ENCODE data around the gene CELF4.

Gene CELF4

GRCh38 chr18:37565101-37565976, at the start of gene CELF4:
Gene CELF4 (minus strand): TSS chr18:37565798.
- FAIRE-seq (no peak), DNase-seq (ENCODE audit: low spot score) (no peak)

GRCh38 chr18:37613253-37613565, 47.6 kb upstream of the CELF4 start:
- DNase-seq (ENCODE audit: low spot score): no peak
- FAIRE-seq: no peak

DNA sequence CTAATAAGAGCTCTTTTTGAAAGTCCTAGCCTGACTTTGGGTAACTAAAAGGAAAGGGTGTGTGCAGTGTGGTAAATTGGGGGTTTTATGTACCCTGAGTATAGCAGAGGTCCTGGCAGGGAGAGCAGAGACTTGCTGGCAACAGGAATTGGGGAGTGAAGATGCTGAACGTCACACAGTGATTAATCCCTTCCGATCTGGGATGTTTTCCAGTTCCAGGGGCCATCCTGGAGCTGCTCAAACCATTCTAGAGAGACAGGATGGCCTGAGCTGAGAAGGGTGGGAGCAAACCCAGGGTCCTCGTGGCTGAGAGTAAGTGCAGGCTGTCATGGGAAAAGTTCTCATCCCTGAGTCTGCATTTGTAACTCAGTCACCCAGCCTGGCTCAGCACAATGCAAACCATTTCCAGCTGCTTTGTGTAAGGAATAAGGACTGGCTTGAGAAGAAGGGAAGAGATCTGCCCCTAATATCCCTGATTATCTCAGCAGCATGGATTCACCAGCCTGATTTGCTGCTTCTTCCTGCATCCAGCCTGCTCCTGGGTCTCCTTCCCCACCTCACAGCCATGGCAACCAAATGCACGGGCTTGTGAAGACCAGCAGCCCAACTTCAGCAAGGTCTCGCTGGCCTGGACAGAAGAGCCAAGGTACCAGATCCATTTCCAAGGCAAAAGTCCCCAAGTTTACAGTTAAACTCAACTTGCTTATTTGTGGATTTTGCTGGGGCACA, 47.1 kb upstream of the CELF4 start:
- no peak for FAIRE-seq
- DNase-seq (ENCODE audit: low spot score): no peak

GRCh38 chr18:37611614-37612279, 46.1 kb upstream of the CELF4 start:
- DNase-seq (ENCODE audit: low spot score) (no peak), FAIRE-seq (no peak)

DNA sequence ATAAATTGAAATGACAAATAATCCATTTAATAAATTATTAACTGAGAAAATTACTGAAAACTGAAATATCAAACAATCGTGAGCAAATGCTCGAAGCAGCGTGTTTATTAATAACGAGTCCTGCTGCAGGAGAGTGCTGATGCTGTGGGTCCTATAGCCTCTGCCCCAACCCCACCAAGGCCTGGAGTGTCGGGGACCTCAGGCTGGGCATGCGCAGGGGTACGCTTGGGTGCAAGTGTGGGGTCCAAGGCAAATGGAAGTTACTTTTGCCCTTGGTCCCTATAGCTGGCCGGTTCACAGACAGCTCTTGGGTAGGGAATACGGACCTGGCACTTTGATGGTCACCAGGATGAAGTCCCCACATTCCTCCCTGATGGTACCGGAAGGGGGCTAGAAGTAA, 43.3 kb upstream of the CELF4 start:
- FAIRE-seq (no peak), DNase-seq (ENCODE audit: low spot score) (no peak)

- DNase-seq (ENCODE audit: low spot score) (no peak), FAIRE-seq (no peak)
These were observed 41.7 kb upstream of the CELF4 start for GRCh38 chr18:37607281-37607680.

- FAIRE-seq (no peak), DNase-seq (ENCODE audit: low spot score) (no peak)
These were observed 38.4 kb upstream of the CELF4 start for GRCh38 chr18:37604032-37604431.

DNA sequence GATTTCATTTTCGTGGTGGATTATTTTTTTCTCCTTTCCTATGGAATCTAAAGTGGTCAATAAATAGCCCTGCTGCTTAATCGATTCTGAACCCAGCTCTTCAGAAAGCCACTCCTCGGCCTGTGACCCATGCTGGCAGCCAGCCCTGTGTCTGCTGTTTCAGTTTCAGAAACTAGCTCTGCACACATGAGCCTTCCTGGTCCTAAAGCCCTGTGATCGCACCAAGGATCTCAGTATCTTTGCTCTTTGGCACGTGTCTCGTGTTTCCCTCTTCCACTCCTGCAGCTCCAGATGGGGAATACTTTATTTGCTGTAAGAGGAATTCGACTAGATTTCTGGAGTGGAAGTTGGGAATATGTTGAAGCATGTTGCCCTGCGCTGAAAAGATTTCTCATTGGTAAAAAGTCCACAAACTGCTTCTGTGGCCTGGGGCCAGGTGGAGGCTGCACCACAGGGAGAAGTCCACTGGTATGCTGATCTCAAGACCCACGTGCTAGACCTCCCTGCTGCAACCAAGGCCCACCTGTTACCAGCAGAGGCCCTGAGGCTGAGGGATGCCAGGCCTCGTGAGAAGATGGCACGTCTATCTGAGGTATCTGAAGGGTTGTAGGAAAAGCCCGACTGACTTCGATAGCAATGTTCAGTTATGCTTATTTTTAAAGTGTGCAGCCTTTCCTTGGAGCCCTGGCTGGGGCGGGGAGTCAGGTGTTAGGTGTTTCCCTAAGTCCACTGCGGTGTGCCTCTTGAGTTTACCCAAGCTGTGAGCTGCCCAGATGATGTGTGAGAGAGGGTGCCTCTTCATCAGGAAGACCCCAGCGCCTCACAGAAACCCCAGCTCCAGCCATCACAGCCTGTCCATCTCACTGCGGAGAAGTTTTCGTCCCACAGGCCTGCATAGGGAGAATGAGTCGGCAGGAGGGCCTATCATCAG, 33.6 kb upstream of the CELF4 start:
- DNase-seq (ENCODE audit: low spot score): no peak
- FAIRE-seq: no peak

DNA sequence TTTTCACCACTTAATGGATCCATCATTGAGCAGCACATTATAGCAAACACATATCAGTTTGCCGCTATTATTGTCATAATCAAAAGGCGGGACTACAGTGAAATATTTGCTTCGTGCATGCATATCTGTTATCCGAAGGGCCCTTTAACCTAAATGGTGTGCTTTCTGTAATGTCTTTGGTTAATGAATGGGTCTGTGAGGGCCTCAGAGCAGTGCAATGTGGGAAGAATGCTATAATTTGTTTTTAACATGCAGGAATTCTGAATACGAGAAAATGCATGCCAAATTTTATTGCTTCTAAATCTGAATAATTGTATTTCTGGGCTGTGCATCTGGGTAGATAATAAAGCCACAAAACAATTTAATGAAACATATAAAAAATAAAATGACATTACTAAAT, 32.8 kb upstream of the CELF4 start:
- FAIRE-seq: no peak
- DNase-seq (ENCODE audit: low spot score): no peak

GRCh38 chr18:37590346-37590745, 24.7 kb upstream of the CELF4 start:
- DNase-seq (ENCODE audit: low spot score) (no peak), FAIRE-seq (no peak)

DNA sequence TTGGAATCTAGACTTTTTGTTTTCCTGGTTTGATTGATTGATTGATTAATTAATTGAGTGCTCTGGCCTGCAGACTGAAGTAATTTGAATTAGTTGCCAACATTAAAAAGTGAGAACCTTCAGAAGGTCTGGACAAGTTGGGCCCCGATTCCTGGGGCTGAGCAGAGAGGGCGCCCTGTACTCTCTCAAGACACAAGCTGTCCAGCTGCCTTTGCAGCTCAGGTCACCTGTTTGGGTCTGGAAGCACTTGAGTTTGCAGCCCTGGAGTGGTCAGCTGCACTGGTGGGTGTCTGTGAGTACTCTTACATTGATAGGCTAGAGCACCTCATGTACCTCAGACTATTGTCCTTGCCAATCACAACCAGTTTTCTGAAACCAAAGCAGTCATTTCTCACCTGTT, 22.7 kb upstream of the CELF4 start:
- FAIRE-seq (no peak), DNase-seq (ENCODE audit: low spot score) (no peak)

- FAIRE-seq: no peak
- DNase-seq (ENCODE audit: low spot score): no peak
These were observed 21.1 kb upstream of the CELF4 start for GRCh38 chr18:37586656-37587225.

- DNase-seq (ENCODE audit: low spot score): no peak
These were observed 19.5 kb upstream of the CELF4 start for GRCh38 chr18:37584952-37585695.

DNA sequence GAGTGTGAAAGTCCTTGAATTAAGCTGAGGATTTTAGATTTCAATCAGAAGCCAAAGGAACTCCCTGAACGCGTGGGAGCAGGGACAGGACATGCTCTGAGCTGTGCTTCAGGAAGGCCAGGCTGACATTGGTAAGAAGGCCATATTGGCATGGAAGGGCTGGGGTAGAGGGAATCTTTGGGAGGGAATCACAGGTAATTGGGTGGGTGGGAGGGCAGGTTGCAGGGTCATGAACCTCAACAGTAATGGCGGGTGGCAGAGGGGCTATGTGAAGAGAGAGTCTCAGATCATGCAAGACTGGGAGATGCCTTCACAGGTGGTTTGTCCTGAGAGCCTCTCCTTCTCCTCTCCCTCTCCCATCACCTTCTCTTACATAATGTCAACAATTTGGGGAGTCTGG, 18.6 kb upstream of the CELF4 start:
- FAIRE-seq: no peak
- DNase-seq (ENCODE audit: low spot score): no peak

More at GRCh38 chr18:37584952-37585695, 19.5 kb upstream of the CELF4 start:
- FAIRE-seq: no peak

DNA sequence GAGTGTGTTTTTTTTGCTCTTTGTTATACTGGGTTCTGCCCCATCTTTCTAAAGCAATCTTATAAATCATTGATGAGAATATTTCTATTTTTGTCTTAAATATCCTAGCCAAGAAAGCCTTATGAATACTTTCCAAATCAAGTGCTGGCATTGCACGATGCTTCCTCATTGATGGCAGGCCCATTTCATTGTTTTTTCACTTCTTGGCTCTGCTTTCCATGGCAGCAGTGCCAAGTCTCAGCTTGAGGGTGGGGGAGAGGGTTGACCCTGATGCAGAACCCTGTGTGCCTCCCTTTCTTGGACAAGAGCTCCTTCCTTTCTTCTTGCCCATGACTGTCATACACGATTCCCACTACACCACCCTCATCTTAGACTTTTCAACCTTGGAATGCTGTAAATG, 16.7 kb upstream of the CELF4 start:
- FAIRE-seq (no peak), DNase-seq (ENCODE audit: low spot score) (no peak)

DNA sequence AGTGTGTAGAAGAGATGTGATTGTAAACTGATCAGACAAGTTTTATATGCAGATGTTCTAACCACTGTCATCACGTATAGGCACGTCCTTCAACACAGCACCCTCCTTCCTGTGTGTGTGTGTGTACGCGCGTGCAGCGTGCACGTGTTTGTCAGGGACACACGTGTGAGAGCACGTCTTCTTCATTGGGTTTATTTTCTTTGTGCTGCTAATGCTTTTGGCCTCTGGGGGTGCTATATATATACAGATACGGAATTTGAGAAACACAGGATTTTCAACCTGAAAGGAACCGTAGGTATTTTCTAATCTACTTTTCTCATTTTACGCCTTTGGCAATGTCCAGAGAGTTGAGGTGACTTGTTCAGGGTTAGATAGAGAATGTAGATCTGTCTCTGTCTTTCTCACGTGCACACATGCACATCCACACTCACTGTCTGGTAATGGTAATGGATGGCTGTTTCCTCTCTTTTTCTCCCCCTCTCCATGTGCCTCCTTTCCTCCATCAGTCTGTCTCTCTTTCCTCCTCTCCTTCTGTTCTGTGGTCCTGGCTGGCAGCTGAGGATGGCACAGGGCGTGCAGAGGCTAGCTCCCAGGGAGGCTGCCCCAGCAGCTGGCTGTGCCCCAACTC, 13.4 kb upstream of the CELF4 start:
- FAIRE-seq: no peak
- peak; percentile 10 for DNase-seq (ENCODE audit: low spot score)

- no peak for DNase-seq (ENCODE audit: low spot score)
- FAIRE-seq: no peak
These were observed 12.6 kb upstream of the CELF4 start for GRCh38 chr18:37578182-37578678.

DNA sequence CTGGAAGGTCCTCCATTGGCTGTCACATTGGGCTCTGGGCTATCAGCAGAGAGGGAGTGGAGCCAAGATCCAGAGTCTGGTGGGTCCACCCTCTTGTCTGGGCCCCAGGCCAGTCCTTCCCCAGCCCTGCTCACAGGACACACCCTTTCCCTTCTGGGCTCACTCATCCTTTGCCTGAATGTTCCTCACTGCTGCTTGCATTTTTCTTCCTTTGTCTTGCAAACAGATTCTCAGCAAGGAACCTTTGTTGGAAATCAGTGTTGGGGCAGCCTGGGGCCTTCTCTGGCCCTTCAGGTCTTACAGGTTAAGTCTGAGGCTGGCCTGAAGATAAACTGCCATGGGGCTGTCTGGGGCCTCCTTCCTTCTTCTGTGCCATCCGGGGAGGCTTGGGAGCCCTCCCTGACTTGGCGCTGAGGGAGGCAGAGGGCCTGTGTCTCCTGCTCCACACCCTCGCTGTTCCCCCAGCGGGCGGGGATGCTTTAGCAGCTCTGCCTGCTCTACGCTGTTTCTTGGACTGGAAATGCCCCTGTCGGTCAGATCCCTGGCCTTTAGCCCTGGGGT, 11.5 kb upstream of the CELF4 start:
- DNase-seq (ENCODE audit: low spot score): no peak
- no peak for FAIRE-seq

- FAIRE-seq (no peak), DNase-seq (ENCODE audit: low spot score) (no peak)
These were observed 10.0 kb upstream of the CELF4 start for GRCh38 chr18:37575646-37576045.

Measured in RCC 7860 (cell line).